NCI-H2196 treated with DMSO at 0.1 percent for 48 hours (cell line): ENCODE data around the gene BPIFB3.

ENCODE experiments used
- DNase-seq: peaks from one replicate; lab custom pipeline; 2025; ENCODE audit not compliant: unreplicated experiment; lab: John Stamatoyannopoulos, UW

Gene BPIFB3, protein sequence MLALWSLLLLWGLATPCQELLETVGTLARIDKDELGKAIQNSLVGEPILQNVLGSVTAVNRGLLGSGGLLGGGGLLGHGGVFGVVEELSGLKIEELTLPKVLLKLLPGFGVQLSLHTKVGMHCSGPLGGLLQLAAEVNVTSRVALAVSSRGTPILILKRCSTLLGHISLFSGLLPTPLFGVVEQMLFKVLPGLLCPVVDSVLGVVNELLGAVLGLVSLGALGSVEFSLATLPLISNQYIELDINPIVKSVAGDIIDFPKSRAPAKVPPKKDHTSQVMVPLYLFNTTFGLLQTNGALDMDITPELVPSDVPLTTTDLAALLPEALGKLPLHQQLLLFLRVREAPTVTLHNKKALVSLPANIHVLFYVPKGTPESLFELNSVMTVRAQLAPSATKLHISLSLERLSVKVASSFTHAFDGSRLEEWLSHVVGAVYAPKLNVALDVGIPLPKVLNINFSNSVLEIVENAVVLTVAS

DNA sequence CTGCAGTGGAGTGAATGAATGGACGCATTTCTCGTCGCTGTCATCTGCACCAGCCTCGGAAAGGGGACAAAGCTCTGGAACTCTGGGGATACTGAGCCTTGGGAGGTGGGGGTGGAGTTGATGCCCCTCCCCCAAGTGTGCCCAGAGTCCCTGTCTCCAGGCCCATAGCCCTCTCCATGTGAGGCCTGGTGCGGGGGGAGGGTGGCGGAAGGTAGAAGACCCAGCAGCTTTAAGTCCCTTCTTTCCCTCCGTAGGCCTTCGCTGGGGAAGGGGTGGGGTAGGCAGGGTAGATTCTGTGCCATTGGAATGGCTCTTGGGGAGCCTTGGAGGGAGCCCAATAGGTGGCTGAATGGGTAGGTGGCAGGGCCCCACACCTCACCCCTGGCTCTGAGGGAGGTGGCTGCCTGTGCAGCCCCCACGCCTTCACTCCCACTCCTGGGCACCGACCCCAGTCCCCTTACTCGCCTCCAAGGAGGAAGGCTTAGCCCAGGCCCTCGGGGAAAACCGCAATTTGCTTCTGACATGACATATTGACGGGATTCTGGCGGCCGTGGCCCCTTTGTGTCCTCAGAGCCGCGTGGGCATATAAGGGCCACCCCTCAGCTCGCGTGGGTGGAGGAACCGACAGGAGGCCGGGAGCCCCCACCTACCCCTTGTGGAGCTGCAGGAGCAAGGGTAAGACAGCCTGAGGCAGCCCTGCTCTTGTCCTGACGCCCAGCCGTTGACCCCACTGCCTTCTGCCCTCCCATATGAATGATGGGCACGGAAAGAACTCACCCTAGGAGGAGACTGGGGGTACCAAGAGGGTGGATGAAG, at the start of gene BPIFB3:
TSS of gene BPIFB3 (plus strand) at position 613 of the 816 bp plus-strand sequence. CDS start 1,533 bp downstream, outside the sequence.
- DNase-seq: no peak

DNA sequence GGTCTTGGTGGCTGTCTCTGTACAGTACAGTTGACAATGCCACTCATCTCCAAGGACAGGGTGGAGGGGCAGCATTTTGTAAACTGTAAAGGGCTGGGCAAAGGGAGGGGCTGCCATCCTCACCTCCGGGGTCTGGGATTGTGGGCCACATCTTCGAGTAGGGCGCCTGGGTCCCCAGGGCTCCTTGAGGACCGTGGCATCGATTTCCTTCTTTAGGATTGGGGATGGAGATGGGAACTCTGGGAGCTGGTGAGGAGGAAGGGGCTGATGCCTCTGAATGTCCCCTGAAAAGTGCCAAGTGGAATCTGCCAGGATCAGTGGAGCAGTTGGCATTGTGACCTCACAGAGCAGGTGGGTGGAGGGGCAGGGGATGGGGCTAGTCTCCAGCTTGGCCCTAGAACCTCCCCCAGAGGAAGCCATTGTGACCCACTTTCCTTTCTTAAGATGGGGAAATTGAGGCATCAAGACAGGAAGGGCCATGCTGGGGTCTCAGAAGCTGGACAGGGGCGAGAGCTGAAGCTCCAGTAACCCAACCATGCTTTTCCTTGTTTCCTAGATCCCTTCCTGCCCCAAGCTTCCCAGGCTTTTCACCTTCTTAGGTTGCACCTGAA, 49.5 kb upstream of the BPIFB3 start, which contains the start of gene SUN5:
TSS of gene SUN5 (minus strand) at position 293 of the 611 bp plus-strand sequence. CDS start at position 200, 93 bp downstream.
- no peak for DNase-seq

DNA sequence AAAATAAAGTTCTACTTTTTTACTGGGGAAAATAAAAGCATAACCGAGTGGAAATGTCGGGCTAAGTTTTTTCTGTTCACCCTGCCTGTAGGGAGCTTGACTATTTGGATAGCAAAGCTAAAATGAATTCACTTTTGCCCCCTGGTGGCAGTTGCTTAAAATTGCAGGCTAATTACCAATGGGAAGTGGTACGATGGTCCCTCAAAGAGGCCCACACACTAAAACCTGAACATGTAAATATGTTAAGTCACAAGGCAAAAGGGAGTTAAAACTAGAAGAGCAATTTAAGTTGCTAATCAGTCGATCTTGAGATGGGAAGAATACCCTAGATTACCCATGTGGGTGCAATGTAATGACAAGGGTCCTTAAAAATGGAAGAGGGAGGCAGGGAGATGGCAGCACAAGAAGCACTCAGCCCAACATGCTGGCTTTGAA, 48.6 kb upstream of the BPIFB3 start:
- no peak for DNase-seq

DNA sequence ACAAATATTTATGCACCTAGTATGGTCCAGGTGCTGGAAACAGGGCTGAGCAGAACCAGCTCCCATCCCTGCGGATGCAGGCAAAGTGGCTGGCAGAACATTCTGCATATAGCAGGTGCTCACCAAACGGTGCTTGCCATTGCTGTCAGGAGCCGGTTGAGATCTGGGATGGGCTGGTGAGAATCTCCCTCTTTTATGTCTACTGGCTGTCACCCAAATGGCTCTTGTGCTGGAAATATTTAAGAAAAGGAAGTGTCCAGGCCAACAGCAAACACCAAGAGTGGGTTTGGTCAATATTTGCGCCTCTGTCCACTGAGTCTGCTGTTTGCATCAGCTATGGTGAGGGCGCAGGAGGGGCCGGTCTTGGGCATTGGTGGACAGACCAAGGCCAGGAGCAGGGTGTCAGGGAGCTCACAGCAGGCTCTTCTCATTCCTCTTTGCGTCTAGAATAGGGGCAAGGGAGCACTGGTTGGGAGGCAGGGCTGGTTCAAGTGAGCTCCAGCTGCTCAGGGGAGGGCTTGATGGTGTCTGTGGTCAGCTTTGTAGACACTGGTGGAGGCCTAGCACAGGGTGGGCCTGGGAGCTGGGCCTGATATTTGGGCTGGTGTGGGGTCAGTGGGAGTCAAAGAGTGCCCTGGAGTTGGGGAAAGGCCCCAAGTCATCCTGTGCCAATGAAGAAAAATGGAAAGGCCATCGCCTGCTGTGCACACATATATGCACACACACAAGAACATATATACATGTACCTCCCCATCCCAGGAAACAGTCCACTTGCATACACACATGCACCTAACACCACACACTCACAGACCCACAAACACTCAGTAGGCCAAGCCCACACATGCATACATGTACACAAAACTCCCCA, 47.6 kb upstream of the BPIFB3 start:
- peak; percentile 42 for DNase-seq

DNA sequence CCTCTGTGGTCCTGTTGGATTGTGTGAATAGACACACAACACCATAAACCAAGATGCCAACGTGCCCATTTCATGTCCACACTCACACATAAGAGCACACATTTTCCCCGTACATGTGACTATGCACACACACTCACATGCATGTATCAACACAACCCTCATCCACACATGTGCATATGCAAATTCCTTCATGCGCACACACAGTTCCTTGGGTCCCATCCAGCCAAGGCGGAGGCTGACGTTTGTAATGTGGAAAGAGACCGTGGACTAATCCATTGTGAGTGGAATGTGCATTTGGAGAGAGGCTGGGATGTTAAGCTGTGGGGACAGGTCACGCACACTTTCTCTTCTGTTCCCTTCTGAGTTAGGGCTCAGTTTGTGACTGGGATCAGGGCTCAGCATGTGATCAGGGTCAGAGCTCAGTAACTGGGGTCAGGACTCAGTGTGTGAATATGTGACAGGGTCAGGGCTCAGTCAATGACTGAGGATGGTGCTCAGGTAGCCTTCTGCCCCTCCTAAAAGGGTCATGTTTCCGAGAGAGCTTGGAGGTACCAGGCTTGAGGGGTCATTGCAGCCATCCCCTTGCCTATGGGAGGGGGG, 46.8 kb upstream of the BPIFB3 start:
- DNase-seq: no peak

DNA sequence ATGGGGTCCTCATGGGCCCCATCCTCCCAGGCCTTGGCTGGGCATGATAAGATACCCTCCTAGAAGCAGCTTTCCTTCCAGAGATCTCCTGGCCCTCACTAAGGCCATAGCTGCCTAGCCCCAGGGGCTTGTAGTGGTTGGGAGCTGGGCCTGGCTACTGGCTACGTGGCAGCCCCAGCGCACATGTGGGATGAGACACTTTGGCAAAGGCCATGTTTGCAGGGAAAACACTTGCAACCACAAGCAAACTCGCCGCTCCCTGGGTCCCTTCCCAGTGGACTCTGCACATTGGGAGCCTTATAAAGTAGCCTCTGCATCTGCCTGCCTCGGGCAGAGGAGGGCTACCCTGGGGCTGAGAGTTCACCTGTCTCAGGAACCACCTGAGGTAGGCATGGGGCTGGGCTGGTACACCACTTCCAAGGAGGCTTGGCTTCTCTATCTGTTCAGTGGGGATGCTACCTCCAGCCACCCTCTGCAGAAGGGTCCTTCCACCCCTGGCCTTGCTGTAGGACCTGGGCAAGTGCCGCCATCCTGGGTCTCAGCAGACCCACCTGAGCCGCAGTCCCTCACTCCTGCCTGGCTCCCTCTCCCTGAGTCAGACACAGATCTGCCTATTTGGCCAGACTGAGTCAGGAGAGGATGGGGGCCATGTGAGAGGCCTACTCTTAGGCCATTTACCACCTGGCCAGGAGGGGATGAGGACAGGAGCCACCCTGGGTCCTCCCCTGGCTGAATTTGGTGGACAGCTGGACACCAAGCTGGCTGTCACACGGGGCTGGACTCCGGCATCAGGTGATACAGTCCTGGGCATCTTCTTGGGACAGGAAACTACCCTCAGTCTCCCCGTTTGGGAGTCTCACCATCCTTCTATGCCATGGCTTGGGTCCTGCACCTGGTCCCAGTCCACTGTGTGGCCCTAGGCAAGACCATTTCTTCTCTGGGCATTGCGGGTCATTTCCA, 46.0 kb upstream of the BPIFB3 start, which contains the start of gene BPIFB2:
TSS of gene BPIFB2 (plus strand) at position 329 of the 960 bp plus-strand sequence. CDS start 871 bp downstream, outside the sequence.
- no peak for DNase-seq

DNA sequence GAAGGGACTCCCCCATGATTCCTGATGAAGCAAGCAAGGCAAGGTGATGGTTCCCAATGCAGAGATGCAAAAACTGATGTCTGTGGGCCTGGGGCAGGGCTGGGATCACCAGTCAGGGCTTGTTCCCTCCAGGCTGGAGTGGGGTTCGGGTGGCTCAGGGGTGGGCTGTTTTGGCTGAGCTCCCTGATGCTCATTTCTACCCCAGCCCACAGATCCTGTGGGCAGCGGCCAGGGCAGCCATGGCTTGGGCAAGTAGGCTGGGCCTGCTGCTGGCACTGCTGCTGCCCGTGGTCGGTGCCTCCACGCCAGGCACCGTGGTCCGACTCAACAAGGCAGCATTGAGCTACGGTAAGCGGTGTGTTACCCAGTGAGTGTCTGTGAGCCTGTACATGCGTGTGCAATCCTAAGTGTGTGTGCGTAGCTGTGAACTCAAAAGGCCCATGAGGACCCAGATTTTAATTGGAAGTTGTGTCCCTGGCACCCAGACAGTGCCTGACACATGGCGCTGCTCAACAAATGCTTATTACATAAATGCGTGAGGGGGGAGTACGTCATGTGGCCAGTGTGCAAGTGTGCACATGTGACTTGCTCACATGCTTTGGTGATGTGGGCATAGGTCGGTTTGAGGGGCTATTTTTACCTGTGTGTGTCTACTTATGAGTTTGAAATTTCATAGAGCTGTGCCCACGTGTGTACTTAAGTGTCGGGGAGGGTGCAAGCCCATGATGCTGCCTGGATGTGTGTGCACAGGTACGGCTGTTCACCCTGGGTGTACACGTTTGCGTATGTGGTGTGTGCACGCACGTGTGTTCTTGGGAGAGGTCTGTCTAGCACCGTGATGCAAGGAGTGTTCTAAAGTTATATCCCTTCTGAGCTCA, 45.1 kb upstream of the BPIFB3 start:
- DNase-seq: no peak

DNA sequence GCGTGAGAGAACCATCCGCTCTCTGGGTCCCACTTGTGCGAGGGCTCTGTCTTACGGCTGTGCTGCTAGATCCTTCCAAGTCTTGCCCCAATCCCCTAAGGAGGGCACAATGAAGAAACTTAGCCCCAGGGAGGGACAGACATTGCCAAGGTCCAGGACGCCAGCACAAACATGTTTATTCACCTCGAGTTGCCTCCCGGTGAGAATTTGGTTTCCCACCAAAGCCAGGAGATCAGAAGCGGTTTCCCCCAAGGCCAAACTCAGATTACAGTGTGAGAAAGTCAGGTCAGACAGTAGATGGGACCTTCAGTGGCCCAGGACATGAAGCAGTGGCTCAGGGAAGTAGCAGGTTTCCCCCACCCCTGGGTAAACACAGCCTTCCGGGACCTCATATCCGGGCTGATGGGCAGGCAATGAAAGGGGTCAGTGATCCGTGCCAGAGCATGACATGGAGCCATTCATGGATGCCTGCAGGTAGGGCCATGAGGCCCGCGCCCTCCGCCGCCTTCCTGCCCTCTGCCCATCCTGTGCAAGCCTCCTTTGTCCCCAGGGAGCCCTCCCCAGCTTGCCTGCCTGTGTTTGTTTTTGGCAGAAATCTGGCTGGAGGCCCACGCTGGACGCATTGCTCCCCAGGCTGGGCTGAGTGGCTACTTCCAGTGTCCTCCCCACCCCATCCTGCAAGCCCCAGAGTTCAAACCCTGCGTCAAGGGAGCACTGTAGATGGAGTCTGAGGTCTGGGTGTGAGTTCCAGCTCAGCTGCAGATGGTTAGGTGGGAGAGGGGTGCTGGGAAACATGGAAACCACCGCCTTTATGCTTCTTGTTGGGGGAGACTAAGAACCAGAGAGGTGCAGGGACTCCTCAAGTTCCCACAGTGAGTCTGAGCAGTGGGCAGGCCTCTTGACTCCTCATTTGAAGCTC, 44.2 kb upstream of the BPIFB3 start:
- DNase-seq: peak; percentile 77

DNA sequence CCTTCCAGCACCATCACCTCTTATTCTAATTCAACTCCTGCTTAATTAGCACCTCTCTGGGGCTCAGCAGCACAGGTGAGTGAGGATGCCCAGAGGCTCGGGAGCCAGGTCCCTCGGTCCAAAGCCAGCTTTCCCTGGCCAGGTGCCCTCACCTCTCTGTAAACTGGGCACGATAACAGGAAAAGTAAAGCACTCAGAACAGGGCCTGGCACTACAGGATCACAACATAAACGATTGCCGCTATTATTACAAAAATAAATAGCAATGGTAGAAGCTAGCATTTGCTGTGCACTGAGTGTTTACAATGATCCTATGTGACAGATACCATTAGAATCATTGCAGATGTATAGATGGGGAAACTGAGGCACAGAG, 43.6 kb upstream of the BPIFB3 start:
- DNase-seq: no peak

DNA sequence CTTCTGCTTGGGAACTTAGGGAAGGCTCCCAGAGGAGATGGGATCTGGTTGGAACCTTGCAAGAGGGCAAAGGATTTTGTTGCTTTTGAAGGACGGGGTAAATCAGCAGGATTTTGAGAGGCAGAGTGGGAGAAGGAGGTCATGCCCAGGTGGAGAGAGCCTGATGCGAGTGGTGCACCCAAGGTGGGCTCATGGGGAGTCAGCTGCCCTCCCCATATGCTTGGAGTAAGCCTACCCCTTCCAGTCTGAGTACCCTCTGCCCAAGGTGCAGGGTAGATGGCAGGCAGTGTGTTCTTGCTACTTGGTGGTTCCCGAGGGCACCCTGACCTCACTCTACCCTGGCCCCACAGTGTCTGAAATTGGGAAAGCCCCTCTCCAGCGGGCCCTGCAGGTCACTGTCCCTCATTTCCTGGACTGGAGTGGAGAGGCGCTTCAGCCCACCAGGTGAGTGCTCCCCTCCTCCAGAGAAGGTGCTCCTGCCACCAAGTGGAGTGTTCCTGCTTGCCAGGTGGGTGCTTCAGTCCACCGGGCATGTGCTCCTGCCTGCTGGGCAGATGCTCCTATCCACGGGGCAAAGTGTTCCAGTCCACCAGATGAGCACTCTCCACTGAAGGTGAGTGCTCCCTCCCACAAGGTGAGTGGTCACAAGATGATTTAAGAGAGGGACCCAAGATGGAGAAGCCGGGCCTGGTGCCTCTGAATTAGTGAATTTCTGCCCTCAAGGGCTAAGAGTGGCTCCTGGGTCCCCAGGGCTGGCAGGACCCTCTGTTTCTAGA, 42.8 kb upstream of the BPIFB3 start:
- no peak for DNase-seq

DNA sequence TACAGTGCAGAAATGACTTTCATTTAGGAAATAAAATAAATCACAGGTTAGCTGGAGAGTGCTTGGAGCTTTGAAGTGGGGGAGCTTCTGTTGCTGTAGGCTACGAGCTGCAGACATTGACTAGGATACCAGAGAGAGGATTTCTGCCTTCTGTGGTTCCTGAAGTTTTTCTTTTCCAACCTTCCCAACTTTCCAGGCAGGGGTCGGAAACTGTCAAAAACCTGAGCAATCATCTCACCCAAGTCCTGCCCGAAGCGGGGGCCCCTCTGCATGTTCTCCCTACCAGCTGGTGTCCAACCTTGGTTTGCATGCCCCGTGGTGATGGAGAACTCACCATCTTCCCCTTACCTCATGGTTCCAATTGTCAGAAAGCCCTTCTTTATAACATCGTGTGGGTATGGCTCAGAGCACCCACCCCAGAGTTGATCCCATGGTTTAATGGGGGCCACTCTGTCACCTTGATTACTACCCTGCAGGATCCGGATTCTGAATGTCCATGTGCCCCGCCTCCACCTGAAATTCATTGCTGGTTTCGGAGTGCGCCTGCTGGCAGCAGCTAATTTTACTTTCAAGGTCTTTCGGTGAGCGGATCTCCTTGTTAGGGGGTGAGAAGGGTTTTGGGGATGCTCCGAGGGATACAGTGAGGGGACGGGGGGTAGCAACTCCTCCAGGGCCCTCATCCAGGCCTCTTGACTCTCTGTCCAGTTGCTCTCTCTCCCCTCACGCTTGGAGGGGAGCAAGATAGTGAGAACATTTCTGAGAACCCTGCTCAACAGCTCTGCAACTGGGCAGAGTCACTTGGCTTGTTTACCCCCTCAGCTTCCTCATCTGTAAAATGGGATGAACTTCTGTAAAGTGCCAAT, 41.1 kb upstream of the BPIFB3 start:
- no peak for DNase-seq

DNA sequence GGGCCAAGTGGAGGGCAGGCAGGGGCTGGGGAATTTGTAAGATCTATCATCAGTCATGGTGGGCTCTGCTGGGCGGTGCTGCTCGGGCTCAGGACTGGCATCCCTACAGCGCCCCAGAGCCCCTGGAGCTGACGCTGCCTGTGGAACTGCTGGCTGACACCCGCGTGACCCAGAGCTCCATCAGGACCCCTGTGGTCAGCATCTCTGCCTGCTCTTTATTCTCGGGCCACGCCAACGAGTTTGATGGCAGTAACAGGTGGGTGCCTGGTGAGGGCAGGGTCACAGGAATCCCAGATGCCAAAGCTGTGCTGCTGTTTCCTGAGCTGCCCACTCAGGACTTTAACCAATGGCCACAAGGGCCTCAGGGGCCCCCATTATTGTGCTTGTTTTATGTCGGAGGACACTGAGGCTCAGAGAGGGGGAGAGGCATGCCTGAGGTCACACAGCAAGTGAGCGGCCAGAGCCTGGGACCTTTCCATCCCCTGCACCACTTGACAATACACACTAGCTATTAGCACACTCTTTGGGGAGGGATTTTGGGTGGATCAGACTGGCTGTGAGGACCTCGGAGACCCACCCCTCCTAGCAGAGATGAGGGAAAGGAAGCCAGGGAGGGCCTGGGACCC, 39.9 kb upstream of the BPIFB3 start:
- no peak for DNase-seq

DNA sequence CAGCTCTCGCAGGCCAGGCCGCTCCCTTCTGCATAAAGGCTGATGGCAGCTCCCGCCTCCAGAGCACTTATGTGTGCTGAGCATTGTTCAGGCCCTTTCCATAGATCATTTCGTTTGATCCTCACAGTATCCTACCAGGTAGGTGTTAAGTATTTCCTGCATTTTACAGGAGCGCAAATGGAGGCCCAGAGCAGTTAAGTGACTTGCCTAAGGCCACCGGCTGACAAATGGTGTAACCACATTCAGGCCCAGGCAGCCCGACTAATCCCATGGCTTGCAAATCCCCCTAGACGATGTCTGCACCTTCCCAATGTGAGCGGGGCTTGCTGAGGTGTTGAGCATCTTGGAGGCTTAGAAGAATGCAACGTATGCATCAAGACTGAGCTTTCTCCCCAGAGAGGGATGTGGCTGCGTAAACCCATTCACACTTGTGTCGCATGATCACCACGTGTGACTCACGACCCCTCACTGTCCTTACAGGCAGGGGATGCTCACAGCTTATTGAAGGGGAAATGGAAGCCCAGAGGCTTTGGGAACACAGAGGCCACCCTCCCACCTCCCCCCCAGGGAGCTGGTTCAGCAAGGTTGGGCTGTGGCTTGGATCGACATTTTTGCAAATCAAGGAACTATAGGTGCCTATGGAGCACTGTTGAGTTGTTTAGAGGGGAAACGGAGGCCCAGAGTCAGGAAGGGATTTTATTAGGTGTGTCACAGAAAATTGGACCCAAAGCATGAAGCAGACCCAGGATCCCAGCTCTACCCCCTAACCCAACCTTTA, 39.2 kb upstream of the BPIFB3 start:
- no peak for DNase-seq

DNA sequence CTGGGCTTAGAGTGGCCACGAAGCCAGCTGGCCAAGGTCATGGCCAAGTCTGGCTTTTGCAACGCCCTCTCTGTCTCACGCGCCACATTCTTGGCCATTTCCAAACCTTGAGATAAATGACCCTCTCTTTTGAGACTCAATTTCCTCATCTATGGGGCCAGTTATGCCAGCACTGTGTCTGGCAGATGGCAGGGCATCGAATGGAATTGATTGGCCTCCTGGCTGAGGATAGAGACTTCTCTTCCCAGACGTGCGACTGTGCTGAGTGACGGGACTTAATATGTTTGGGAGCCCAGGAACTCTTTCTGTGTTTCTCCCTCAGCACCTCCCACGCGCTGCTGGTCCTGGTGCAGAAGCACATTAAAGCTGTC, 38.6 kb upstream of the BPIFB3 start:
- no peak for DNase-seq
